HEK293 (cell line): Measurements from ENCODE around the gene CLMN.

Source experiments
- AEBP2 ChIP-seq: fragments of 450-650 bp; formaldehyde crosslinking; IDR thresholded peaks from 2 replicates; pipeline ENCODE4 v1.5.1; 2016; ENCODE audit warnings: missing biosample characterization, missing genetic modification characterization, borderline replicate concordance
- BCL11B ChIP-seq: fragments of 450-650 bp; formaldehyde crosslinking; IDR thresholded peaks from 2 replicates; pipeline ENCODE4 v1.5.1; 2016; ENCODE audit warnings: low read depth, missing biosample characterization, missing genetic modification characterization
- EGR2 ChIP-seq: fragments of 450-650 bp; formaldehyde crosslinking; IDR thresholded peaks from 2 replicates; pipeline ENCODE4 v1.5.1; 2016; ENCODE audit warnings: low read depth, missing biosample characterization, missing genetic modification characterization
- FEZF1 ChIP-seq: fragments of 450-650 bp; formaldehyde crosslinking; IDR thresholded peaks from 2 replicates; pipeline ENCODE4 v1.5.1; 2016; ENCODE audit warnings: missing biosample characterization, missing genetic modification characterization
- GLIS1 ChIP-seq: fragments of 450-650 bp; formaldehyde crosslinking; IDR thresholded peaks from 2 replicates; pipeline ENCODE4 v1.5.1; 2016; ENCODE audit warnings: missing biosample characterization, missing genetic modification characterization
- HOXC10 ChIP-seq: sonication (generic); formaldehyde crosslinking; IDR thresholded peaks from 2 replicates; pipeline ENCODE4 v1.8.1; 2023; ENCODE audit warnings: mild to moderate bottlenecking, missing genetic modification reagents
- MYNN ChIP-seq: fragments of 450-650 bp; formaldehyde crosslinking; IDR thresholded peaks from 2 replicates; pipeline ENCODE4 v1.5.1; 2016; ENCODE audit warnings: missing biosample characterization, missing genetic modification characterization, borderline replicate concordance
- OSR2 ChIP-seq: fragments of 450-650 bp; formaldehyde crosslinking; IDR thresholded peaks from 2 replicates; pipeline ENCODE4 v1.5.1; 2016; ENCODE audit warnings: missing biosample characterization, missing genetic modification characterization
- PRDM6 ChIP-seq: fragments of 450-650 bp; formaldehyde crosslinking; IDR thresholded peaks from 2 replicates; pipeline ENCODE4 v1.5.1; 2017; ENCODE audit warnings: missing biosample characterization, missing genetic modification characterization
- SCRT2 ChIP-seq: fragments of 450-650 bp; formaldehyde crosslinking; IDR thresholded peaks from 2 replicates; pipeline ENCODE4 v1.5.1; 2016; ENCODE audit warnings: missing biosample characterization, missing genetic modification characterization
- YY2 ChIP-seq: fragments of 450-650 bp; formaldehyde crosslinking; IDR thresholded peaks from 2 replicates; pipeline ENCODE4 v1.5.1; 2016; ENCODE audit warnings: missing biosample characterization, missing genetic modification characterization
- ZNF114 ChIP-seq: fragments of 450-650 bp; formaldehyde crosslinking; IDR thresholded peaks from 2 replicates; pipeline ENCODE4 v1.5.0; 2017; ENCODE audit warnings: missing biosample characterization, missing genetic modification characterization
- ZNF16 ChIP-seq: fragments of 450-650 bp; formaldehyde crosslinking; IDR thresholded peaks from 2 replicates; pipeline ENCODE4 v1.5.1; 2016; ENCODE audit warnings: low read depth, missing biosample characterization, missing genetic modification characterization
- ZNF169 ChIP-seq: fragments of 450-650 bp; formaldehyde crosslinking; IDR thresholded peaks from 2 replicates; pipeline ENCODE4 v1.5.1; 2016; ENCODE audit warnings: missing biosample characterization, missing genetic modification characterization
- ZNF223 ChIP-seq: fragments of 450-650 bp; formaldehyde crosslinking; IDR thresholded peaks from 2 replicates; pipeline ENCODE4 v1.5.1; 2016; ENCODE audit warnings: missing biosample characterization, missing genetic modification characterization
- ZNF391 ChIP-seq: fragments of 450-650 bp; formaldehyde crosslinking; IDR thresholded peaks from 2 replicates; pipeline ENCODE4 v1.5.1; 2016; ENCODE audit warnings: low read depth, missing biosample characterization, missing genetic modification characterization, borderline replicate concordance
- ZNF48 ChIP-seq: fragments of 450-650 bp; formaldehyde crosslinking; IDR thresholded peaks from 2 replicates; pipeline ENCODE4 v1.5.1; 2016; ENCODE audit warnings: missing biosample characterization, missing genetic modification characterization
- ZNF529 ChIP-seq: fragments of 450-650 bp; formaldehyde crosslinking; IDR thresholded peaks from 2 replicates; pipeline ENCODE4 v1.5.1; 2017; ENCODE audit warnings: missing genetic modification characterization, missing biosample characterization; ENCODE audit not compliant: insufficient replicate concordance
- ZNF549 ChIP-seq: fragments of 450-650 bp; IDR thresholded peaks from 2 replicates; pipeline ENCODE4 v1.5.1; 2018; ENCODE audit warnings: missing biosample characterization, missing genetic modification characterization, mild to moderate bottlenecking, inconsistent platforms, moderate library complexity
- ZNF555 ChIP-seq: fragments of 450-650 bp; formaldehyde crosslinking; conservative IDR thresholded peaks from 2 replicates; pipeline ENCODE4 v1.5.1; 2017; ENCODE audit warnings: missing biosample characterization, mild to moderate bottlenecking, missing genetic modification characterization, inconsistent platforms
- ZNF560 ChIP-seq: fragments of 450-650 bp; formaldehyde crosslinking; IDR thresholded peaks from 2 replicates; pipeline ENCODE4 v1.5.1; 2017; ENCODE audit warnings: missing biosample characterization, missing genetic modification characterization, borderline replicate concordance
- ZNF623 ChIP-seq: fragments of 450-650 bp; formaldehyde crosslinking; IDR thresholded peaks from 2 replicates; pipeline ENCODE4 v1.5.1; 2016; ENCODE audit warnings: missing biosample characterization, missing genetic modification characterization
- ZNF629 ChIP-seq: fragments of 450-650 bp; formaldehyde crosslinking; IDR thresholded peaks from 2 replicates; pipeline ENCODE4 v1.5.1; 2017; ENCODE audit warnings: missing biosample characterization, missing genetic modification characterization
- ZNF670 ChIP-seq: fragments of 450-650 bp; formaldehyde crosslinking; IDR thresholded peaks from 2 replicates; pipeline ENCODE4 v1.5.1; 2016; ENCODE audit warnings: missing biosample characterization, missing genetic modification characterization, low read depth
- ZSCAN30 ChIP-seq: fragments of 450-650 bp; IDR thresholded peaks from 2 replicates; pipeline ENCODE4 v1.5.1; 2018; ENCODE audit warnings: missing biosample characterization, mild to moderate bottlenecking, missing genetic modification characterization, moderate library complexity
- TF ChIP-seq, protein P1 (sequence below): fragments of 450-650 bp; formaldehyde crosslinking; conservative IDR thresholded peaks from 2 replicates; pipeline ENCODE4 v1.5.1; 2016; ENCODE audit warnings: low read depth, missing biosample characterization, missing genetic modification characterization
- TF ChIP-seq, protein P2 (sequence below): fragments of 450-650 bp; formaldehyde crosslinking; IDR thresholded peaks from 2 replicates; pipeline ENCODE4 v1.5.1; 2016; ENCODE audit warnings: missing biosample characterization, missing genetic modification characterization, borderline replicate concordance

The CLMN gene

DNA sequence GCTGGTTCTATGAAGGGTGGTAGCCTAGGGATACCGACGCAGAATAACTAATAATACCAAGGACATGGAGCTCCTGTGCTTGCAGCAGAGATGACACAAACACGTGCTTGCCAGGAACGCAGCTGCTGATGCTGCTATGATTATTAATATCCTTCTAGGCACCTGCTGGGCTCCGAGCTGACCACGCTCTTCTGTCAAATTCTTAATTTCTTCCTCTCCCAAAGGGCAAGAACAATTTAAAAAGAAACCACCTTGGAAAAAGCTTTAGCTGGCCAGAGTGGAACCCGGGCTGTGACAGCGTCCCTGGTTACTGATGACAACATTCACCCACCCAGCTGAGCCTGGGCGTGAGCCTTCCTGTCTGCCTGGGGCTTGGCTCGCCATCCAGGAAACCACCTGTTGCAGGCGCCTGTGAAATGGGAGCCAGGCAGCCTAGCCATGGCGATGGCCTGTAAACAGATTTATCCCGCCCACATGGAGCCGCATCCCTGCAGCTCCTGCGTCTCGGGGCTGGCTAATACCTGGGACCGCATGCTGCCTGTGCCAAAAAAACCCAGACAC is 28.8 kb downstream of the CLMN start (continued):
- TF ChIP-seq HOXC10, result no peak
- TF ChIP-seq ZNF529 (tag by site-specific recombination), result no peak
- TF ChIP-seq ZNF560 (tag by site-specific recombination), result no peak
- no peak for TF ChIP-seq ZNF169
- peak; percentile 25; the same call in 1 of the 2 replicates for TF ChIP-seq ZNF629 (tag by site-specific recombination)
- TF ChIP-seq ZNF670 (tag by site-specific recombination), result no peak
- no peak for TF ChIP-seq MYNN (tag by site-specific recombination)
- no peak for TF ChIP-seq AEBP2
- TF ChIP-seq ZSCAN30 (tag by site-specific recombination), result no peak
- no peak for TF ChIP-seq ZNF223
- no peak for TF ChIP-seq ZNF623 (tag by site-specific recombination)
- no peak for TF ChIP-seq ZNF391 (tag by site-specific recombination)
- no peak for TF ChIP-seq ZNF16 (tag by site-specific recombination)
- no peak for TF ChIP-seq OSR2
- TF ChIP-seq, protein P1, sequence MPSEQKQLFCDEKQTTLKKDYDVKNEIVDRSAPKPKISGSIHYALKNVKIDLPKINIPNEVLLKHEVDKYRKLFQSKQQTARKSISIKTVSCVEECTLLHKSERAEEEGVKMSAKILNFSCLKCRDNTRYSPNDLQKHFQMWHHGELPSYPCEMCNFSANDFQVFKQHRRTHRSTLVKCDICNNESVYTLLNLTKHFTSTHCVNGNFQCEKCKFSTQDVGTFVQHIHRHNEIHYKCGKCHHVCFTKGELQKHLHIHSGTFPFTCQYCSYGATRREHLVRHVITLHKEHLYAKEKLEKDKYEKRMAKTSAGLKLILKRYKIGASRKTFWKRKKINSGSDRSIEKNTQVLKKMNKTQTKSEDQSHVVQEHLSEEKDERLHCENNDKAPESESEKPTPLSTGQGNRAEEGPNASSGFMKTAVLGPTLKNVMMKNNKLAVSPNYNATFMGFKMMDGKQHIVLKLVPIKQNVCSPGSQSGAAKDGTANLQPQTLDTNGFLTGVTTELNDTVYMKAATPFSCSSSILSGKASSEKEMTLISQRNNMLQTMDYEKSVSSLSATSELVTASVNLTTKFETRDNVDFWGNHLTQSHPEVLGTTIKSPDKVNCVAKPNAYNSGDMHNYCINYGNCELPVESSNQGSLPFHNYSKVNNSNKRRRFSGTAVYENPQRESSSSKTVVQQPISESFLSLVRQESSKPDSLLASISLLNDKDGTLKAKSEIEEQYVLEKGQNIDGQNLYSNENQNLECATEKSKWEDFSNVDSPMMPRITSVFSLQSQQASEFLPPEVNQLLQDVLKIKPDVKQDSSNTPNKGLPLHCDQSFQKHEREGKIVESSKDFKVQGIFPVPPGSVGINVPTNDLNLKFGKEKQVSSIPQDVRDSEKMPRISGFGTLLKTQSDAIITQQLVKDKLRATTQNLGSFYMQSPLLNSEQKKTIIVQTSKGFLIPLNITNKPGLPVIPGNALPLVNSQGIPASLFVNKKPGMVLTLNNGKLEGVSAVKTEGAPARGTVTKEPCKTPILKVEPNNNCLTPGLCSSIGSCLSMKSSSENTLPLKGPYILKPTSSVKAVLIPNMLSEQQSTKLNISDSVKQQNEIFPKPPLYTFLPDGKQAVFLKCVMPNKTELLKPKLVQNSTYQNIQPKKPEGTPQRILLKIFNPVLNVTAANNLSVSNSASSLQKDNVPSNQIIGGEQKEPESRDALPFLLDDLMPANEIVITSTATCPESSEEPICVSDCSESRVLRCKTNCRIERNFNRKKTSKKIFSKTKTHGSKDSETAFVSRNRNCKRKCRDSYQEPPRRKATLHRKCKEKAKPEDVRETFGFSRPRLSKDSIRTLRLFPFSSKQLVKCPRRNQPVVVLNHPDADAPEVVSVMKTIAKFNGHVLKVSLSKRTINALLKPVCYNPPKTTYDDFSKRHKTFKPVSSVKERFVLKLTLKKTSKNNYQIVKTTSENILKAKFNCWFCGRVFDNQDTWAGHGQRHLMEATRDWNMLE (tag by site-specific recombination), result no peak
- TF ChIP-seq YY2 (tag by site-specific recombination), result no peak
- TF ChIP-seq ZNF48 (tag by site-specific recombination), result no peak
- TF ChIP-seq FEZF1 (tag by site-specific recombination), result no peak
- TF ChIP-seq, protein P2, sequence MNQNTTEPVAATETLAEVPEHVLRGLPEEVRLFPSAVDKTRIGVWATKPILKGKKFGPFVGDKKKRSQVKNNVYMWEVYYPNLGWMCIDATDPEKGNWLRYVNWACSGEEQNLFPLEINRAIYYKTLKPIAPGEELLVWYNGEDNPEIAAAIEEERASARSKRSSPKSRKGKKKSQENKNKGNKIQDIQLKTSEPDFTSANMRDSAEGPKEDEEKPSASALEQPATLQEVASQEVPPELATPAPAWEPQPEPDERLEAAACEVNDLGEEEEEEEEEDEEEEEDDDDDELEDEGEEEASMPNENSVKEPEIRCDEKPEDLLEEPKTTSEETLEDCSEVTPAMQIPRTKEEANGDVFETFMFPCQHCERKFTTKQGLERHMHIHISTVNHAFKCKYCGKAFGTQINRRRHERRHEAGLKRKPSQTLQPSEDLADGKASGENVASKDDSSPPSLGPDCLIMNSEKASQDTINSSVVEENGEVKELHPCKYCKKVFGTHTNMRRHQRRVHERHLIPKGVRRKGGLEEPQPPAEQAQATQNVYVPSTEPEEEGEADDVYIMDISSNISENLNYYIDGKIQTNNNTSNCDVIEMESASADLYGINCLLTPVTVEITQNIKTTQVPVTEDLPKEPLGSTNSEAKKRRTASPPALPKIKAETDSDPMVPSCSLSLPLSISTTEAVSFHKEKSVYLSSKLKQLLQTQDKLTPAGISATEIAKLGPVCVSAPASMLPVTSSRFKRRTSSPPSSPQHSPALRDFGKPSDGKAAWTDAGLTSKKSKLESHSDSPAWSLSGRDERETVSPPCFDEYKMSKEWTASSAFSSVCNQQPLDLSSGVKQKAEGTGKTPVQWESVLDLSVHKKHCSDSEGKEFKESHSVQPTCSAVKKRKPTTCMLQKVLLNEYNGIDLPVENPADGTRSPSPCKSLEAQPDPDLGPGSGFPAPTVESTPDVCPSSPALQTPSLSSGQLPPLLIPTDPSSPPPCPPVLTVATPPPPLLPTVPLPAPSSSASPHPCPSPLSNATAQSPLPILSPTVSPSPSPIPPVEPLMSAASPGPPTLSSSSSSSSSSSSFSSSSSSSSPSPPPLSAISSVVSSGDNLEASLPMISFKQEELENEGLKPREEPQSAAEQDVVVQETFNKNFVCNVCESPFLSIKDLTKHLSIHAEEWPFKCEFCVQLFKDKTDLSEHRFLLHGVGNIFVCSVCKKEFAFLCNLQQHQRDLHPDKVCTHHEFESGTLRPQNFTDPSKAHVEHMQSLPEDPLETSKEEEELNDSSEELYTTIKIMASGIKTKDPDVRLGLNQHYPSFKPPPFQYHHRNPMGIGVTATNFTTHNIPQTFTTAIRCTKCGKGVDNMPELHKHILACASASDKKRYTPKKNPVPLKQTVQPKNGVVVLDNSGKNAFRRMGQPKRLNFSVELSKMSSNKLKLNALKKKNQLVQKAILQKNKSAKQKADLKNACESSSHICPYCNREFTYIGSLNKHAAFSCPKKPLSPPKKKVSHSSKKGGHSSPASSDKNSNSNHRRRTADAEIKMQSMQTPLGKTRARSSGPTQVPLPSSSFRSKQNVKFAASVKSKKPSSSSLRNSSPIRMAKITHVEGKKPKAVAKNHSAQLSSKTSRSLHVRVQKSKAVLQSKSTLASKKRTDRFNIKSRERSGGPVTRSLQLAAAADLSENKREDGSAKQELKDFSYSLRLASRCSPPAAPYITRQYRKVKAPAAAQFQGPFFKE (tag by site-specific recombination), result no peak
- no peak for TF ChIP-seq ZNF555
- TF ChIP-seq GLIS1 (tag by site-specific recombination), result peak; percentile 69
- TF ChIP-seq BCL11B (tag by site-specific recombination), result no peak
- TF ChIP-seq PRDM6 (tag by site-specific recombination), result no peak
- peak; percentile 99 for TF ChIP-seq SCRT2 (tag by site-specific recombination)
- no peak for TF ChIP-seq ZNF114 (tag by site-specific recombination)
- TF ChIP-seq ZNF549, result no peak
- TF ChIP-seq EGR2, result peak; percentile 50; the same call in 1 of the 2 replicates
